HG03439 (cell line): ENCODE results near the gene NME7.
"Not testable (repeated sequence)": the region's sequence is repeated elsewhere in the genome, so short reads cannot be mapped to it uniquely, and the experiment has no call there.

Source experiments
- ATAC-seq: cut with Tn5 transposase; IDR thresholded peaks from one replicate; pipeline ENCODE4 v1.9.1; 2021; ENCODE audit warnings: mild to moderate bottlenecking, moderate library complexity; ENCODE audit not compliant: unreplicated experiment

The NME7 gene

DNA sequence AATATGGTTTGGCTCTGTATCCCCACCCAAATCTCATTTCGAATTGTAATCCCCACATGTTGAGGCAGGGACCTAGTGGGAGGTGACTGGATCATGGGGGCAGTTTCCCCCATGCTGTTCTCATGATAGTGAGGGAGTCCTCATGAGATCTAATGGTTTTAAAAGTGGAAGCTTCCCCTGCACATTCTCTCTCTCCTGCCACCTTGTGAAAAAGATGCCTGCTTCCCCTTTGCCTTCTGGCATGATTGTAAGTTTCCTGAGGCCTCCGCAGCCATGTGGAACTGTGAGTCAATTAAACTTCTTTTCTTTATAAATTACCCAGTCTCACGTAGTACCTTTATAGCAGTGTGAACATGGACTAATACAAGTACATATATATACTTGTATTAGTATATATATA is 25.5 kb downstream of the NME7 start:
- ATAC-seq = not testable (repeated sequence)

DNA sequence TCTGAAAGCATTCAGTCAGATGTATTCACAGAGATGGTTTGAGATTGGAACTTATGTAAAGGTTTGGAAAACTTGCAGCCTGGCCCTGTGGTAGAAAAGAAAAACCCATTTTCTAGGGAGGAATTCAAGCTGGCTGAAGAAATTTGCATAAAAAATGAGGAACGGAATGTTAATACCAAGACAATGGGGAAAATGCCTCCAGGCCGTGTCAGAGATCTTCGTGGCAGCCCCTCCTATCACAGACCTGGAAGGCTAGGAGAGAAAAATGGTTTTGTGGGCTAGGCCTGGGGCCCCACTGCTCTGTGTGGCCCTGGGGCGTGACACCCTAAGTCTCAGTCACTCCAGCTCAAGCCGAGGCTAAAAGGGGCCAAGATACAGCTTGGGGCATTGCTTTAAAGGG is 26.7 kb downstream of the NME7 start:
- ATAC-seq = no peak

DNA sequence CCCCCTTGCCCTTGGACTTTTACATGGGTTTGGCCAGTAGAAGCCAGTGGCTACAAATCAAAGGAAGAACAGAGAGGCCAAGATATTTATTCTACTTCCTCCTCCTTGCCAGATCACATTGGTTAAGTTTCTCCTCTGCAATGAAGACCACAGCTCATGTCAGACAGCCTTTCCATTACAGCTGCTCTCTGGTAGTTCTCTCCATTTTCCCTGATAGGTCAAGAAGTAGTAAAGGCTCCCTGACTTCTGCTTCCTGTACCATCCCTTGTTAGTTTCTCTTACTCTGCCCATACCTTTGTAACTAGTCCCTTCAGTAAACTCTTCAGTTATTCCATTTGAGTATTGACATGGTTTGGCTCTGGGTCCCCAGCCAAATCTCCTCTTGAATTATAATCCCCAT is 27.8 kb downstream of the NME7 start:
- no peak for ATAC-seq

DNA sequence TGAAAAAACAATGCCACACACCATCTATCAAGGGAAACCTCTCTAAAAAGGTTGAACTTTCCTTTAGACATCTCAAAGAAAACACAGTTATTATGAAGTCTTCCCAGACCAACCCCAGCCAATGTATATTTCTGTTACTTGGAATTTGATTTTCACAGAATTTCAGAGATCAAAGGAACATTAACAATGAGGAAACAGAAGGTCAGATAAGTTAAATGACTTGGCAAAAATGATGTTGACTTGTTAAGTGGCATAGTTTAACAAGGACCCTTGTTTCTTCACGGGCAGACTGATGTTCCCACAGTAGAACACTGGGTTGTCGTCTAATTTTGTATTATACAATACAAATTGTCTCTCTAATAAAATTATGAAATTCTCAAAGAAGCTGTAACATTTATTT is 29.0 kb downstream of the NME7 start:
- ATAC-seq = no peak

DNA sequence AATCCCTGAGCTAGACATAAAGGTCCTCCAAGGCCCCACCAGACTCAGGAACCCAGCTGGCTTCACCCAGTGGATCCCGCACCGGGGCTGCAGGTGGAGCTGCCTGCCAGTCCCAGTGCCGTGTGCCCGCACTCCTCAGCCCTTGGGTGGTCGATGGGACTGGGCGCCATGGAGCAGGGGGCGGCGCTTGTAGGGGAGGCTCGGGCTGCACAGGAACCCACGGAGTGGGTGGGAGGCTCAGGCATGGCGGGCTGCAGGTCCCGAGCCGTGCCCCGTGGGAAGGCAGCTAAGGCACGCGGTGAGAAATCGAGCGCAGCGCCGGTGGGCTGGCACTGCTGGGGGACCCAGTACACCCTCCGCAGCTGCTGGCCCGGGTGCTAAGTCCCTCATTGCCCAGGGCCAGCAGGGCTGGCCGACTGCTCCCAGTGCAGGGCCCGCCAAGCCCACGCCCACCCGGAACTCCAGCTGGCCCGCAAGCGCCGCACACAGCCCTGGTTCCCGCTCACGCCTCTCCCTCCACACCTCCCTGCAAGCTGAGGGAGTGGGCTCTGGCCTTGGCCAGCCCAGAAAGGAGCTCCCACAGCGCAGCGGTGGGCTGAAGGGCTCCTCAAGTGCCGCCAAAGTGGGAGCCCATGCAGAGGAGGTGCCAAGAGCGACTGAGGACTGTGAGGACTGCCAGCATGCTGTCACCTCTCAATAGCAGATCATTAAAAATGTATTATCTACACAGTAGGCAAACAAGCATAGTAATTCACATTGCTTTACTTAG is 30.5 kb downstream of the NME7 start:
- ATAC-seq = not testable (repeated sequence)

DNA sequence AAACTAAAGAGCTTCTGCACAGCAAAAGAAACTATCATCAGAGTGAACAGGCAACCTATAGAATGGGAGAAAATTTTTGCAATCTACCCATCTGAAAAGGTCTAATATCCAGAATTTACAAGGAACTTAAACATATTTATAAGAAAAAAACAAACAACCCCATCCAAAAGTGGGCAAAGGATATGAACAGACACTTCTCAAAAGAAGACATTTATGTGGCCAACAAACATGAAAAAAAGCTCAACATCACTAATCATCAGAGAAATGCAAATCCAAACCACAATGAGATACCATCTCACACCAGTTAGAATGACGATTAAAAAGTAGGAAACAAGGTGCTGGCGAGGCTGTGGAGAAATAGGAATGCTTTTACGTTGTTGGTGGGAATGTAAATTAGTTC is 32.9 kb downstream of the NME7 start:
- ATAC-seq = not testable (repeated sequence)

DNA sequence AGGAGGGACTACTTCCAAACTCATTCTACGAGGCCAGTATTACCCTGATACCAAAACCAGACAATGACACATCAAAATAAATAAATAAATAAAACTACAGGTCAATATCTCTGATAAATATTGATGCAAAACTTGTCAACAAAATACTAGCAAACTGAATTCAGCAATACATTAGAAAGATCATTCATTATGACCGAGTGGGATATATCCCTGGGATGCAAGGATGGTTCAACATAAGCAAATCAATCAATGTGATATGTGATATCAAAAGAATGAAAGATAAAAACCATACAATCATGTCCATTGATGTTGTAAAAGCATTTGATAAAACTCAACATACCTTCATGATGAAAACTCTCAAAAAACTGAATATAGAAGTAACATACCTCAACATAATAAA is 36.7 kb downstream of the NME7 start:
- no peak for ATAC-seq

DNA sequence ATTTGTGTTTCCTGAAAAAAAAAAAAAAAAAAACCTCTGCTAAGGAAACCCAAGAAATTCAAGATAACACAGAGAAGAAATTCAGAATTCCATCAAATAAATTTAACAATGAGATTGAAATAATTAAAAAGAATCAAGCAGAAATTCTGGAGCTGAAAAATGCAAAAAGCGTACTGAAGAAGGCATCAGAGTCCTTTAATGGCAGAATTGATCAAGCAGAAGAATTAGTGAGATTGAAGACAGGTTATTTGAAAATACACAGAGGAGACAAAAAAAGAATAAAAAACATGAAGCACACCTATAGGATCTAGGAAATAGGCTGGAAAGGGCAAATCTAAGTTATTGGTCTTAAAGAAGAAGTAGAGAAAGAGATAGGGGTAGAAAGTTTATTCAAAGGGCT is 38.2 kb downstream of the NME7 start:
- ATAC-seq = no peak

DNA sequence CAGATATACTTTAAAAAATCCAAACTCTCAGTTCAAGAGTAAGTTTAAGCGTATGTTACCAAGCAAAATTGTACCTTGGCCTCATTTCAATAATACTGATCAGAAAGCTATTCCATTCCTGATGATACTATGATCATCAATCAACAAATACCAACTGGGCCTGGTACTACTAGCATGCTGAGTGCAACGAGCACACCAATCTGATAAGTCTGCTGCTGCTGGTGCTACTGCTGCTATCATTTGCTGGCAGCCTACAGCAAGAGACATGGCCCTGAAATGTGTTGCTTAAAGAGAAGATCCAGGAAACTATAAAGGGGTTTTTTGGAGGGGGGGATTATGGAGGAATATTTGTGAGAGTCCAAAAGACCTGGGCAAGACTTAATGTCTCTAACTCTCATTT is 39.7 kb downstream of the NME7 start:
- no peak for ATAC-seq

DNA sequence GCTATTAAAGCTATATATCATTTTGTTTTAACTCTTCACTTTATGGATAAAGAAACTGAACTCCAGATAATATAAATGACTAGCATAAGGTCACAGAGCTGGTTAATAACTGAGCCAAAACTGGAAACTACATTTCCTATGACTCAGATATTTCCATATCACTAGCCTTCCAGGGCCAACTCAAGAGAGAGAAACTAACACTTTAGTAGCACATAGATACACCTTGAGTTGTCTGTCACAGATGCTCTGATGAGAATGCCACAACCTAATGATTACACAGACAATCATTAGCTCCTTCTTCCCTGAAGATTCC is 40.7 kb downstream of the NME7 start:
- peak; percentile 78 for ATAC-seq

DNA sequence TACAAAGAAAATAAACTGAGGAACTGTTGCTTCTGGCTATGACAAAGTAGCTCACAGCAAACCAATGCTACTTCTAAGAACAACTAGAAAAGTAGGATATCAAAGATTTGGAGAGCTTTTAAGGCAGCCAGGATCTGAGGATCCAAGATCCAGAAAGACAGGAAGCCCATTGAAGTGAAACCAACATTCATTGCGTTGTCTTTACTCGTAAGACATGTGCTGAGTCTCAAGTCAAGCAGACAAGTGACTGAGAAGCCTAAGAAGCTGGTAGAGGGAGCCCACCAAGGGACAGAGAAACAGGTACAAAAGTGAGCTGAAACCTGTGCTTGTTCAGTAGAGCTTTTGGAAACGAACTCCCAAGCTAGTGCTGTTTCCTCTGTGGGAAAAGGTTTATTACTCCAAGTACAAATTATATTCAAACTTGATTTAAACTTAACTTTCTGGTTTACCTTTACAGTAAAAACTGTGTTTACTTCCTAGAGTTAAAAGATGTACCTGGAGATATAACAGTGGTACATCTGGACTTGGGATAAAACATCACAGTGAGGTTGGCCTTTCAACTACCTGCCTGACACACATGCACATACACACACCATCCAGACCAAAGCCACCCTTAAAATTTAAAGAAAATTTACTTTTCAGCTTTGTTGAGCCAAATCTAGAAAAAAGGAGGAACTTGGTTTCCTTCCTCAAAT is 41.2 kb downstream of the NME7 start:
- peak; percentile 22 for ATAC-seq

DNA sequence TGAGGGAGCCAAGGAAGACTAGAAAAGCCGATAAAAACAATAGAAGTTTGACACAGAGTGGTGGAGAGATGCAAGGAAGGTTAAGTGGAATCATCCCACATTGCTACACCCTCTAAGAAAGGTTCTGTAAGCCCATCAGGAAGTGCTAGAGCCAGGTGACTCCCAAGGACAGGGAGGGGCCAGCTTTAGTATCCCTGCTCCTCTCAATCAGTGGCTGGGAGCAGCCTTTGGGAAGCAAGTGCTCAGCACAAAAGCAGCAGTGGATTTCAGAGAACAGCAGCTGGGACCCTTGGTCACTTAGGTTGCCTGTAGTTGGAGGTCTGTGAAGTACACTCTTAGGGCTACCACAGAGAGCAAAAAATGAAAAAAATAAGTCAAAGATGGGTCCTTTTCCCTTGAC is 42.5 kb downstream of the NME7 start:
- ATAC-seq = no peak

DNA sequence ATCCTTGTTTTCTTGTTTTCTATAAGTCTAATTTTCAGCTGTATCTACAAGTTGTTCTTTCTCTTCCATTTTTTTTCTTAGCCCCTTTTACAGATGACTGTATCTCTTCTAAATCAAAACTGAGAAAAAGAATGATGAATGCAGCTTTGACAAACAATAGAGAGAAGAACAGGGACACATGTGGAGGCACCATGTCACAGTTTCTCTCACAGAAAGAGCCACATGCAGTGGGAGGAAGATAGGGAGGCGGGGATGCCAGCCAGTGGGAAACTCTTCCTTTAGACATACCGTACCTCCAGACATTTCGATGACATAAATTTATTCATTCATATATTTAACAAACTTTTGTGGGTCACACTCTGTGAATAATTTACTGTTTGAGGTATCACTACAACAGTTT is 45.5 kb downstream of the NME7 start:
- ATAC-seq = no peak

DNA sequence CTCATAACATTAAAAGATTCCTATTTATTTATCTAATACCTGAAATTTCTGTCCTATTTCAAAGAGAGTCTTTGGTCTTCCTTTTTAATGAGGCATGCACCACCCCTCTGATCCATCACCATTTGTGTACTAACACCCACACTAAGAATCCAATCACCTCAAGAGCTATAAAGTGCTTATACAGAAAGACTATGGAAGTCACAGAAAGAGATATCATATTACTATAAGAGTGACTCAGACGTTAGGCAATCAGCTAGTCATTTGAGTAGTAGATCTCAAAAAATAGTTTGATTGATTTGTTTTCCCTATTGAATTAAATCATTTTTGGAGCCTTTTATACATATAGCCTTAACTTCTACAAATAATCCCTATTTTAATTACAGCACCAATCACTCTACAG is 46.1 kb downstream of the NME7 start:
- ATAC-seq = no peak

DNA sequence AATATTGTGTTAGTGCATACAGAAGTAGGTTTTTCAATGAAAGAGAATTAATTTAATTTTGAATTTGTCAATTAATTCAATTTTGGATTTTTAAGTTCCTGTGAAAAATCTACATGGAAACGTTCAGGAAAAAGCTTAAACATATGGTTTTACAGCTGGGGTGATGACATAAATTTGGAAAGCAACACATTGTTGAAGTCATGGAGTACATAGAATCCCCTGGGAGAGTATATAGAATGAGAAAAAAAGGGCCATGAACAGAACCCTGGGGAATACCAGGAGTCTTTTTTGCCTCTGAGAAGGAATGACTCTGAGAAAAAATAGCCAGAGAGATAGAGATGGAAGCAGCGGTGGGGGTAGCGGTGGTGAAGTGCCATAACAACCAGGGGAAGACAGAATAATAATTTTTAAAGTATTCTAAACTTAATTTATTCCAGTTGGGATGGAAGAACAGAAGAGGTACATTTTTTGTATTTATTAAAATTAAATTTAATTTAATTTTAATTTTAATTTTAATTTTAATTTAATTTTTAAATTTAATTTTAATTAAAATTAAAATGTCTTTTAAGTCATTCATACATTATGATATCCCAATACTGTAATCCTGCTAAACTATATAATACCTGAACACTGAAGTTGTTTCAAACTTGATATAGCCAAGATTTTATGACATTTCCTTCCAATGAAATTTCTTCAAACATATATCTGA is 48.9 kb downstream of the NME7 start:
- ATAC-seq = no peak

DNA sequence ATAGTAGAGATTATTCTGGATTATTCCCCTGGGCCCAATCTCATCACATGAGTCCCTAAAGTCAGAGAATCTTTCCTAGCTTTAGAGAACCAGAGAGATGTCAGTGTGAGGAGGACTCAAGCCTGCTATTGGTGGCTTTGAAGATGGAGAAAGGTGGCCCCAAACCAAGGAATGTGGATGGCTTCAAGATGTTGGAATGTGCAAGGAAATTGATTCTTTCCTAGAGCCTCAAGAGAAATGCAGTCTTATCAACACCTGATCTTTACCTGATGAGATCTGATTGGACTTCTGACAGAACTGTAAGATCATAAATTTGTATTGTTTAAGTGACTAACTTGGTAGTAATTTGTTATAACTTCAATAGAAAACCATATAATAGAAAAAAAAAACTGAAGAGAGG is 51.0 kb downstream of the NME7 start:
- no peak for ATAC-seq

DNA sequence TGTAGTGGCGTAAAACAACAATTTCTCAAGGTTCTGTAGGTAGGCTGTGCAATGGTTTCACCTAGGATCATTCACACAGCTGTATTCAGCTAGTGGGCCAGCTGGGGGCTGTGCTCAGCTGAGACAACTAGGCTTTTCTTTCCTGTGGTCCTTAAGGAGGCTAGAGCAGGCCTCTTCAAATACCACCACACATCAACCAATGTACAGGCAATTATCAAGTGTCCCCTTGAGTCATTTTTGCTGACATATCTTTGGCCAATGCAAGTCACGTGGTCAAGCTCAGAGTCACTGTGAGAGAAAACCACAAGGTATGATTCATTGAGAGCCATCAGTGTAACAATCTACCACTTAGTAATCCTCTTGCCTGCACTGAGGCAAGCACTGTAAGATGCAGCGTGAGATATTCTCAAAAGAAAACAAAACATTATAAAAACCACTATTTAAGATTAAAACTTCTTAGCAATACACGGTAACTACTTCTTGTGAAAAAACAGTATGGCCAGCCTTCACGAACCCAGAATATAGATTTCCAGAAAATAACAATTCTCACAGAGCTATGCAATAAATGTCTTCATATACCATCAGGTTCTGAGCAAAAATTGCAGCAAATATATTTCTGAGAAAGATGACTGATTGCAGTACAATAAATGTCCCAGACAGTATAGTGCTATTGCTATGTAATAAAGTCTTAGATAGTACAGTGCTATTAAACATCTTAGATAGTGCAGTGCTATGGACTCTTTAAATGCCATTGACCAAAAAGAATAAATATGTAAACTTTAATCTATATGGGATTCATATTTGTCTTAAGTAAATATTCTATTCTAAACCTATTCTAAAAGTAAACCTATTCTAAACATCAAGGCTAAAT is 55.3 kb downstream of the NME7 start:
- ATAC-seq = no peak

DNA sequence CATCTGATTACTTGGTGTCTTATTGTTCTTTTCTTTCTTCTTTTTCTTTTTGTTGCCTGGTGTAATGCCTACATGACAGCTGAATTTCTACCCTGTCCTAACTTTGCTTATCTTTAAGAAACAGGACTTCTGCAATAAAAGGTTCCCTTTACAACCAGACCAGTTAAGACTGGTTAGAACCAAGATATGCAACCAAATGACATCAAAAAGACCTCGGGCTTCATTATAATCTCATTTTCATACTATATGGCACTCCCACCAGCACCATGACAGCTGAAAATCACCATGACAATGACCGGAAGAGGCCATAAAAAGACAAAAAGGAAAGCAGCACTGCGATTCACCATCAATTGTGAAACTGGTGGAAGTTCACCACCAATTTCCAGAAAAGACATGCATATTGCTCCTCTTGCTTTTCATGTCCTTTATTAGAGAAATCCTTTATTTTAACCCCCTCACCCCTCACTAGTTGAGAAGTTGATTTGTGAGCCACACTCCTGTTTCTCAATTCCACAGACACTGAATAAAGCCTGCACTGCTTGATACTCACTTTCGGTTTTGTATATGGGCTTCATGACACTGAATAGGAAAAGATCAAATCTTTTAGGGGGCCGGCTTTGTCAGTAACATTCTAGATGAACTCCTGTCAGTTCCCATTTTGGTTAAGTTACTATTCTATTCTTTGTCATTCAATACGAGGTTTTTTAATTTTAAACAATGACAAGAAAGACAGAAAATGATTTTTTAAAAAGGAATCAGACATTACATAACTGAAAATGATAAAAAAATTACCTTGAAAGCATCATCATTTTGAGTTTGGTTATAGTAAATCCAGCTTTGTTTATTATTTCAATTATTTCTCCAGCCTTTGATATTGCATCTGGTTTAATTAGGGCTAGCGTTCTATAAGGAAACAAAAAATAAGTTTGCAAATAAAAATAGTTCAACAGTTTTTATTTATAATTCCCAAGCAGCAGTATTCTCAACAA is 58.1 kb downstream of the NME7 start:
- no peak for ATAC-seq

DNA sequence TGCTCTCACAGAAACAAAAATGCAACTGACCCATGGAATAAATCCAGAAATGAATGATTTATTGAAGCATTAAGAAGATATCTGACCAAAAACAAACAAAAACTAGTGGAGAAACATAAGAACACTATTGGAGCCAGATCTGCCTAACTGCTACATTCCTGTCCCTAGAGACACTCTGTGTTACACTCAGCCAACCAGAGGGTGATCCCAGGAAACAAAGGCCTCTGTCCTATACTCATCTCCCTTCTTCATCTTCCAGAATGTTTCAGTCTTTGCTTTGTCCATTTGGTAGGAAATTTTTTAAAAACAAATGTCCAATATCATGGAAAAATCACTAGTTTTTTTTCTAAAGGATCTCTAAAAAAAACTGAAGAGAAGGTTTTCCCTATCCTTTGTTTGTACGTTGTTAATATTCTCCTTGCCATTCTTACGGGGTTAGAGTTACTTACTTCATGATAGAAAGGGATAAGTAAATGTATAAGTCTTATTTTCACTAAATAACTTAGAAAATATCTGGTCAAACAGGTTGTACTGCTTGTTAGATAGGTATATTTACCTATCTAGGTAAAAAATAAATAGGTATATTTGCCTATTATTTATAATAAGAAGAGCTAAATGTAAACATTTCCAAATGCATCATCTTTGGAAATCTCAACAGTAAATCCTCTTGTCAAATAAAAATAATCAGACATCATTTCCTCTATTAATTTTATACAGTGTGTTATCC is 59.1 kb downstream of the NME7 start:
- no peak for ATAC-seq
